EH (cell line): ENCODE measurements around the gene ZNF684.

Experiments used
- DNase-seq: peaks from one replicate; pipeline ENCODE4 v3.0.0-alpha.2; 2015; ENCODE audit warnings: low read depth

ZNF684 gene

GRCh38 chr1:40574805-40575204 is 43.4 kb downstream of the ZNF684 start:
- peak; percentile 9 for DNase-seq

GRCh38 chr1:40575336-40575735 is 43.9 kb downstream of the ZNF684 start:
- DNase-seq: no peak

- peak; percentile 16 for DNase-seq
Measured at GRCh38 chr1:40582116-40582515, 50.7 kb downstream of the ZNF684 start.

GRCh38 chr1:40583980-40584379 is 52.5 kb downstream of the ZNF684 start:
- DNase-seq: no peak

GRCh38 chr1:40588586-40588985 is 57.1 kb downstream of the ZNF684 start:
- DNase-seq: no peak

GRCh38 chr1:40592107-40592803 is 60.8 kb downstream of the ZNF684 start:
- peak; percentile 47 for DNase-seq

GRCh38 chr1:40593449-40594186 is 62.2 kb downstream of the ZNF684 start:
- peak; percentile 7 for DNase-seq

- no peak for DNase-seq
Measured at GRCh38 chr1:40594187-40594531, 62.7 kb downstream of the ZNF684 start.

- DNase-seq: no peak
Measured at GRCh38 chr1:40595623-40596022, 64.2 kb downstream of the ZNF684 start.
